CD14-positive monocyte (primary cell): ENCODE data around the gene CAP2. TPM values are rescaled to one million over a fixed set of nuclear protein-coding genes. Genes with fewer than 3 reads are reported as not detected.
A peak's percentile ranks its signal among the peaks of the same experiment; 100 is the strongest.
"Not testable (repeated sequence)": the region's sequence is repeated elsewhere in the genome, so short reads cannot be mapped to it uniquely, and the experiment has no call there.

ENCODE experiments used
- DNase-seq, 3 donors: peaks; one replicate each; pipeline ENCODE4 v3.0.0-alpha.2; 2011 to 2022
- H2AFZ ChIP-seq: 2 replicates; pipeline ENCODE4 v1.6.0; 2012; ENCODE audit warnings: mild to moderate bottlenecking, low read depth, low read length, inconsistent platforms; ENCODE audit not compliant: insufficient read depth, poor library complexity, severe bottlenecking
- H3K27ac ChIP-seq, 2 donors: 1 replicate in 1 of 2; 2 replicates in 1 of 2; pipeline ENCODE4 v1.5.1; 2012 to 2013; ENCODE audit warnings: low read length in 2 of 2, control low read depth in 1 of 2, inconsistent platforms in 1 of 2, low read depth in 1 of 2, mild to moderate bottlenecking in 1 of 2
- H3K27me3 ChIP-seq, 2 donors: one replicate each; pipeline versions ENCODE4 v1.6.0 to v1.6.1; 2011 to 2013; ENCODE audit warnings: low read length in 2 of 2; ENCODE audit not compliant: control insufficient read depth in 2 of 2, insufficient read depth in 2 of 2
- H3K36me3 ChIP-seq, 2 donors: replicated peaks in 1 of 2; 1 replicate in 1 of 2; 2 replicates in 1 of 2; pipeline versions ENCODE4 v1.5.1 to v1.6.1; 2012 to 2013; ENCODE audit warnings: low read length in 2 of 2, control low read depth in 1 of 2, inconsistent platforms in 1 of 2, mild to moderate bottlenecking in 1 of 2; ENCODE audit not compliant: insufficient read depth in 2 of 2, control insufficient read depth in 1 of 2
- H3K4me1 ChIP-seq, 2 donors: 1 replicate in 1 of 2; 2 replicates in 1 of 2; pipeline versions ENCODE4 v1.5.1 to v1.6.1; 2012 to 2013; ENCODE audit warnings: low read length in 2 of 2, control low read depth in 1 of 2, inconsistent platforms in 1 of 2, mild to moderate bottlenecking in 1 of 2, moderate library complexity in 1 of 2; ENCODE audit not compliant: insufficient read depth in 2 of 2, control insufficient read depth in 1 of 2
- H3K4me2 ChIP-seq: replicated peaks from 2 replicates; pipeline ENCODE3; 2012; ENCODE audit warnings: low read length, moderate library complexity, mild to moderate bottlenecking; ENCODE audit not compliant: poor library complexity, severe bottlenecking; ENCODE audit errors: extremely low read depth
- H3K4me3 ChIP-seq, 3 experiments: fragments of 200-600 bp in 1 of 3; sonication (generic) in 1 of 3; replicated peaks in 1 of 3; 1 replicate in 2 of 3; 2 replicates in 1 of 3; pipeline ENCODE4 v1.5.1; 2011 to 2013; ENCODE audit warnings: low read length in 3 of 3, mild to moderate bottlenecking in 3 of 3, control low read depth in 2 of 3, low read depth in 2 of 3, inconsistent platforms in 1 of 3, moderate library complexity in 1 of 3
- H3K79me2 ChIP-seq: 2 replicates; pipeline ENCODE4 v1.6.0; 2012; ENCODE audit warnings: mild to moderate bottlenecking, control low read depth, inconsistent platforms, low read length, moderate library complexity; ENCODE audit not compliant: insufficient read depth
- H3K9ac ChIP-seq: 2 replicates; pipeline ENCODE4 v1.6.0; 2017; ENCODE audit warnings: low read length, mild to moderate bottlenecking; ENCODE audit not compliant: insufficient read depth, poor library complexity, severe bottlenecking
- H3K9me3 ChIP-seq, 2 donors: replicated peaks in 1 of 2; 1 replicate in 1 of 2; 2 replicates in 1 of 2; pipeline versions ENCODE4 v1.5.1 to v1.6.1; 2012 to 2013; ENCODE audit warnings: low read length in 2 of 2, control low read depth in 1 of 2; ENCODE audit not compliant: control insufficient read depth in 1 of 2, insufficient read depth in 1 of 2
- H4K20me1 ChIP-seq: 2 replicates; pipeline ENCODE4 v1.6.0; 2012; ENCODE audit warnings: mild to moderate bottlenecking, low read length, control low read depth, moderate library complexity; ENCODE audit not compliant: insufficient read depth
- H3K27ac Mint-ChIP-seq, 7 donors: one replicate each; pipeline ENCODE4 v1.8.0; 2020; ENCODE audit warnings: mild to moderate bottlenecking in 7 of 7, mixed read lengths in 7 of 7, moderate library complexity in 6 of 7, inconsistent platforms in 2 of 7
- H3K27me3 Mint-ChIP-seq, 3 donors: one replicate each; pipeline ENCODE4 v1.8.0; 2021 to 2022; ENCODE audit warnings: low read depth in 3 of 3, mild to moderate bottlenecking in 3 of 3, mixed read lengths in 3 of 3, moderate library complexity in 3 of 3, inconsistent platforms in 1 of 3
- H3K36me3 Mint-ChIP-seq, 2 donors: one replicate each; pipeline ENCODE4 v1.8.0; 2020; ENCODE audit warnings: mixed read lengths in 2 of 2, inconsistent platforms in 1 of 2, mild to moderate bottlenecking in 1 of 2
- H3K4me1 Mint-ChIP-seq: one replicate; pipeline ENCODE4 v1.8.0; 2020; ENCODE audit warnings: mild to moderate bottlenecking, mixed read lengths
- H3K4me3 Mint-ChIP-seq, 2 donors: one replicate each; pipeline ENCODE4 v1.8.0; 2020; ENCODE audit warnings: mild to moderate bottlenecking in 2 of 2, mixed read lengths in 2 of 2, moderate library complexity in 1 of 2
- H3K9me3 Mint-ChIP-seq, 7 donors: one replicate each; pipeline ENCODE4 v1.8.0; 2020 to 2022; ENCODE audit warnings: mixed read lengths in 7 of 7, mild to moderate bottlenecking in 6 of 7, moderate library complexity in 6 of 7, inconsistent platforms in 2 of 7
- WGBS: methylation state at CpG from one replicate; pipeline ENCODE4 v1.1.5; 2013; ENCODE audit warnings: missing lambda C conversion rate; ENCODE audit not compliant: insufficient coverage; 5-methylcytosine and 5-hydroxymethylcytosine counted together
- intact Hi-C, 2 donors: fragments of 100-400 bp; cut with micrococcal nuclease; formaldehyde crosslinking; loops; one replicate each; pipeline versions ENCODE4 v1.15.0 to v1.15.1; 2023
- polyA plus RNA-seq, 3 donors: library from polyadenylated mRNA; depleted of rRNA in 1 of 3; unstranded in 2 of 3; stranded (reverse) in 1 of 3; fragments of 300-500 nt in 2 of 3; fragments of >200 nt in 1 of 3; fragmentation: Illumina TruSeq in 2 of 3; gene quantifications; 1 replicate in 2 of 3; 2 replicates in 1 of 3; pipeline ENCODE4 v1.2.3, GENCODE V29; 2012 to 2021
- TF ChIP-seq, protein P1 (sequence below): fragments of 200-600 bp; IDR thresholded peaks from one replicate; pipeline ENCODE4 v1.8.0; 2022; ENCODE audit warnings: antibody characterized with exemption, mild to moderate bottlenecking

The CAP2 gene
- polyA plus RNA-seq, 3 donors: not detected

DNA sequence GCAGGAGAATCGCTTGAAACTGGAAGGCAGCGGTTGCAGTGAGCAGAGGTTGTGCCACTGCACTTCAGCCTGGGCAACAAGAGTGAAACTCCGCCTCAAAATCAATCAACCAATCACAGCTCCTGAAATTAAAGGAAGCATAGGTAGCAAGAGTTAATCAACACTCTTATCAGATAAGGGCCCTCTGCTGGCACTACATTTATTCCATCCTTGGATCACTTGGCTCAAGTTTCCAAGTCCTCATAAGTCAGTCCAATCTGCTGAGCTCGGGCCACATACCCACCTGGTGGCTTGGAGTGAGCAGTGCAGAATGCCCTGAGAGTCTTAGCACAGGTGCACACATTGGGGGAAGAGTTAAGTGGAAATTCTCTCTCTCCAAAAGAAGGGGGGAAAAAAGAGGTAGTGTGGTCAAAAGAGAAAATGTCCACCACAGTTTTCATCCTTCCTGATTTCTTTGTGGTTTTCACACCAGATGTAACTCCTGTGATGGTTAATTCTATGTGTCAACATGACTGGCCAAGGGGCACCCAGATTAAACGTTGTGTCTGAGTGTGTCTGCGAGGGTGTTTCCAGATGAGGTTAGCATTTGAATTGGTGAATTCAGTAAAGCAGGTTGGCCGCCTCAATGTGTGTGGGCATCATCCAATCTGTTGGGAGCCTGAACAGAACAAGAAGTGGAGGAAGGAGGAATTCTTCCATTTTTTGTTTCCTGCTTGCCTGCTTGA lies 192.5 kb downstream of the CAP2 start:
- H3K4me3 Mint-ChIP-seq: no peak overlapping the region
- H3K79me2 ChIP-seq: no peaks in the 10 kb centered on the region
- H3K4me2 ChIP-seq: no peak overlapping the region
- H3K27me3 ChIP-seq: no peaks in the 10 kb centered on the region
- TF ChIP-seq, protein P1, sequence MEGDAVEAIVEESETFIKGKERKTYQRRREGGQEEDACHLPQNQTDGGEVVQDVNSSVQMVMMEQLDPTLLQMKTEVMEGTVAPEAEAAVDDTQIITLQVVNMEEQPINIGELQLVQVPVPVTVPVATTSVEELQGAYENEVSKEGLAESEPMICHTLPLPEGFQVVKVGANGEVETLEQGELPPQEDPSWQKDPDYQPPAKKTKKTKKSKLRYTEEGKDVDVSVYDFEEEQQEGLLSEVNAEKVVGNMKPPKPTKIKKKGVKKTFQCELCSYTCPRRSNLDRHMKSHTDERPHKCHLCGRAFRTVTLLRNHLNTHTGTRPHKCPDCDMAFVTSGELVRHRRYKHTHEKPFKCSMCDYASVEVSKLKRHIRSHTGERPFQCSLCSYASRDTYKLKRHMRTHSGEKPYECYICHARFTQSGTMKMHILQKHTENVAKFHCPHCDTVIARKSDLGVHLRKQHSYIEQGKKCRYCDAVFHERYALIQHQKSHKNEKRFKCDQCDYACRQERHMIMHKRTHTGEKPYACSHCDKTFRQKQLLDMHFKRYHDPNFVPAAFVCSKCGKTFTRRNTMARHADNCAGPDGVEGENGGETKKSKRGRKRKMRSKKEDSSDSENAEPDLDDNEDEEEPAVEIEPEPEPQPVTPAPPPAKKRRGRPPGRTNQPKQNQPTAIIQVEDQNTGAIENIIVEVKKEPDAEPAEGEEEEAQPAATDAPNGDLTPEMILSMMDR: no peak
- H4K20me1 ChIP-seq: no peaks in the 10 kb centered on the region
- H3K27me3 Mint-ChIP-seq: peaks cover 10 to 13% (median 11%) of the 10 kb centered on the region in 3 donors
- H3K36me3 ChIP-seq: no peaks in the 10 kb centered on the region
- peak overlapping the region; percentile 16 for H2AFZ ChIP-seq
- WGBS: 26% methylated on average over 3 of the region's 7 CpGs
- H3K27ac ChIP-seq: no peak overlapping the region
- peak; percentile 14 to 56 (median 32) for DNase-seq
- no peak overlapping the region for H3K4me3 ChIP-seq
- H3K36me3 Mint-ChIP-seq: peaks cover 0 to 2% of the 10 kb centered on the region in 2 donors
- peaks cover 2 to 7% (median 5%) of the 10 kb centered on the region in 7 donors for H3K9me3 Mint-ChIP-seq
- H3K4me1 Mint-ChIP-seq: peaks cover 15% of the 10 kb centered on the region
- intact Hi-C loops: no loop called here
- H3K27ac Mint-ChIP-seq: peak overlapping the region; percentile 8 to 58 (median 36)
- no peak overlapping the region for H3K9ac ChIP-seq
- no peaks in the 10 kb centered on the region for H3K9me3 ChIP-seq
- peaks cover 10 to 14% of the 10 kb centered on the region in 2 donors for H3K4me1 ChIP-seq

DNA sequence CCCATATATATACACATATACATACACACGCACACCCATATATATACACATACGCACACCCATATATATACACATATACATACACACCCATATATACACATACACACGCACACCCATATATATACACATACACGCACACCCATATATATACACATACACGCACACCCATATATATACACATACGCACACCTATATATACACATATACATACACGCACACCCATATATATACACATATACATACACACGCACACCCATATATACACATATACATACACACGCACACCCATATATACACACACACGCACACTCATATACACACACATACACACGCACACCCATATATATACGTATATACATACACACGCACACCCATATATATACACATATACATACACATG lies 193.2 kb downstream of the CAP2 start:
- H3K27me3 Mint-ChIP-seq, H3K36me3 Mint-ChIP-seq, H3K4me2 ChIP-seq, H2AFZ ChIP-seq, H3K27ac ChIP-seq, H3K4me3 Mint-ChIP-seq, H3K79me2 ChIP-seq, H4K20me1 ChIP-seq, DNase-seq, H3K36me3 ChIP-seq, H3K9me3 ChIP-seq, H3K4me3 ChIP-seq, H3K9ac ChIP-seq, H3K27me3 ChIP-seq, intact Hi-C loops, H3K9me3 Mint-ChIP-seq: not testable (repeated sequence)
- Mint-ChIP-seq H3K27ac (peak overlapping the region in 1 of 7 donors; percentile 58), H3K4me1 (peaks cover 21% of the 10 kb centered on the region)
- H3K4me1 ChIP-seq: peaks cover 13 to 21% of the 10 kb centered on the region in 2 donors
- 98% methylated on average over 13 of the region's 13 CpGs for WGBS
